Measurements from ENCODE around the gene KCNJ4.

The KCNJ4 gene

DNA sequence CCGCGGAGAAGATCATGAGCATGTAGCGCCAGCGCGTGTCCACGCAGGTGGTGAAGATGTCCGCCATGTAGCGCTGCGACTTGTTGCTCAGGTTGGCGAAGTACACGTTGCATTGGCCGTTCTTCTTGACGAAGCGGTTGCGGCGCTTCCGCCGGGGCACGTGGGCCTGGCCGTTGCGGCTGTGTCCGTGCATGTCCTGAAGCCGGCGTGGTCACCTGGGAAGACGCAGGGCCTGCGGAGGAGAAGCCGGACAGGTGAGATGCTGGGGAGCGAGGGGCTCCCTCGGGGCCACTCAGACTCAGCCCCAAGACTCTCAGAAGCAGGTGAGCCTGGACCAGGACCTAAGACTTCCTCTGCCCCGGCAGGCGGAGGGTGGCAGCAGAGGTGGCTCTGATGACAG is 27.1 kb downstream of the KCNJ4 start:
- no peak for DNase-seq (ENCODE audit: extremely low read depth, low read depth)
- TF ChIP-seq, protein P1, sequence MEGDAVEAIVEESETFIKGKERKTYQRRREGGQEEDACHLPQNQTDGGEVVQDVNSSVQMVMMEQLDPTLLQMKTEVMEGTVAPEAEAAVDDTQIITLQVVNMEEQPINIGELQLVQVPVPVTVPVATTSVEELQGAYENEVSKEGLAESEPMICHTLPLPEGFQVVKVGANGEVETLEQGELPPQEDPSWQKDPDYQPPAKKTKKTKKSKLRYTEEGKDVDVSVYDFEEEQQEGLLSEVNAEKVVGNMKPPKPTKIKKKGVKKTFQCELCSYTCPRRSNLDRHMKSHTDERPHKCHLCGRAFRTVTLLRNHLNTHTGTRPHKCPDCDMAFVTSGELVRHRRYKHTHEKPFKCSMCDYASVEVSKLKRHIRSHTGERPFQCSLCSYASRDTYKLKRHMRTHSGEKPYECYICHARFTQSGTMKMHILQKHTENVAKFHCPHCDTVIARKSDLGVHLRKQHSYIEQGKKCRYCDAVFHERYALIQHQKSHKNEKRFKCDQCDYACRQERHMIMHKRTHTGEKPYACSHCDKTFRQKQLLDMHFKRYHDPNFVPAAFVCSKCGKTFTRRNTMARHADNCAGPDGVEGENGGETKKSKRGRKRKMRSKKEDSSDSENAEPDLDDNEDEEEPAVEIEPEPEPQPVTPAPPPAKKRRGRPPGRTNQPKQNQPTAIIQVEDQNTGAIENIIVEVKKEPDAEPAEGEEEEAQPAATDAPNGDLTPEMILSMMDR (IDR thresholded peaks at IDR 0.05; ENCODE audit: low read depth, low read length), result no peak

- TF ChIP-seq, protein P1 (IDR thresholded peaks at IDR 0.05; ENCODE audit: low read depth, low read length), result no peak
These were observed 27.5 kb downstream of the KCNJ4 start for GRCh38 chr22:38427465-38427864.

DNA sequence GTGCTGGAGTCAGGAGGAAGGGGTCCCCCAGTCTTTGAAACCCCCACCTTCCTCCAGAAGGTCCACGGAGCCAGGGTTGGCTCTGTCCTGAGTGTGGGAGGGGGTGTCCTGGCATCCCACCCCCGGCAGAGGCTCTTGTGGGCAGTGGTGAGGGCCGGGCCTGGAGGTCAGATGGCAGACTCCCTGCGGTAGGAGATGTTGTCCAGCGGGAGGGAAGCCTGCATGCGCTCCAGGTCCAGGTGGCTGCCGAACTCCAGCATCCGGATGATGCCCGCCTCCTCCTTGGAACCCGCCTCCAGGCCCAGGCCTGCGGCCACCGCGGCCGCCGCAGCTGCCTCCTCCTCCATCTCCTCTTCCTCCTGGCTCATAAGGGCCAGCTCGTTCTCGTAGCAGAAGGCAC is 28.4 kb downstream of the KCNJ4 start:
- no peak for DNase-seq (ENCODE audit: extremely low read depth, low read depth)
- TF ChIP-seq, protein P1 (IDR thresholded peaks at IDR 0.05; ENCODE audit: low read depth, low read length), result no peak

More at GRCh38 chr22:38427465-38427864, 27.5 kb downstream of the KCNJ4 start:
- no peak for DNase-seq (ENCODE audit: extremely low read depth, low read depth)

GRCh38 chr22:38424525-38425080 is 30.4 kb downstream of the KCNJ4 start:
- TF ChIP-seq, protein P1 (IDR thresholded peaks at IDR 0.05; ENCODE audit: low read depth, low read length), result no peak
- no peak for DNase-seq (ENCODE audit: extremely low read depth, low read depth)

DNA sequence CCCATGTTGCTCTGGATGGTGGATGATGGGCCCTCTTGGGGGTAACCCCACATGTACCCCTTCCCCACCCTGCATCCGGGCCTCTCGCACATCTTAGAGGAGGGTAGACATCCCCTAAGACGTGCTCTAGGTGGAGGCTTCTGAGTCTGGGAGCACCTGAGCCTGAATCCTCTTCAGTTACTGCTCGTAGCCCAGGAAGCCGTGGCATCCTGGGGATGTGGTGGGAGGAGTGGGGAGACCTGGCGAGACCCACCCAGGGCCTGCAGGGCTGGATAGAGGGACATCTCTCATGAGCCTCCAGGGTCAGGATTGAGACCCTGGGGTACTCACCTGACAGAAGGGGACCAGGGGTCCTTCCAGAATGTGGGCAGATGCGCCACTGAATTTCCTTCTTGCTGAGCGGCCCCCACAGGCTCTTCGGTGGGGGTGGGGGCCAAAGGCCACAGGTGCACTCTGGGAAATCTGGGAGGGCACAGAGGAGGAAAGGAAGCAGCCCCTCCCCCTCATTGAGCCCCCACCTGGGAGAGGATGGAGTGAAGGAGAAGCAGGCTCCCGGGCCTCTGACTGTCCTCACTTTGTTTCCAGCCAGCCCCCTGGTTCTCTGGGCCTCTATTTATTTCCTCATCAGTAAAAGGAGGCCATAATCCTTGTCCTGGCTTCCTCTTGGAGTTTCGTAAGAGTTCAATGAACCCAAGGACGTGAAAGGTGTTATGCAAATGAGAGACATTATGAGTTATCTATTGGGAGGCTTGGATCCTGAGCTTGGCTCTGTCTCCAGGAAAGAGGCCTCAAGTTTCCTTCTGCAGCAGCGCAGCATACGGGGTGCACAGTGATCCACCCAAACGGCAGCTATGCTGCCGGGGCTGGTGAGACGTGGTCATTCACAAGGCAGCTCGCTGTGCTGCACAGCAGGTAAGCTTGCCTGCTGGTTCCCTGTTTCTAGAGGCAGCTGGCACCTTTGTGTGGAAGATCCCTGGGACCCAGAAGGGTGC is 31.2 kb downstream of the KCNJ4 start:
- no peak for DNase-seq (ENCODE audit: extremely low read depth, low read depth)
- TF ChIP-seq, protein P1 (IDR thresholded peaks at IDR 0.05; ENCODE audit: low read depth, low read length), result no peak

- TF ChIP-seq, protein P1 (IDR thresholded peaks at IDR 0.05; ENCODE audit: low read depth, low read length), result no peak
- no peak for DNase-seq (ENCODE audit: extremely low read depth, low read depth)
These were observed 32.1 kb downstream of the KCNJ4 start for GRCh38 chr22:38422611-38423511.

Data from AG09319 (cell line).